HepG2 (cell line): ENCODE measurements around the gene OSR1. TPM values are rescaled to one million over a fixed set of nuclear protein-coding genes. Genes with fewer than 3 reads are reported as not detected.
A peak's percentile ranks its signal among the peaks of the same experiment; 100 is the strongest.

ENCODE experiments used
- AGO2 ChIP-seq: fragments of 200-400 bp; formaldehyde crosslinking; optimal IDR thresholded peaks from 2 replicates; pipeline ENCODE3; 2017; ENCODE audit warnings: mild to moderate bottlenecking, low read depth, low read length, moderate library complexity
- EHMT2 ChIP-seq: fragments of 200-600 bp; sonication (generic); IDR thresholded peaks from 2 replicates; pipeline ENCODE4 v1.7.0; 2017; ENCODE audit warnings: antibody characterized with exemption, low read depth, low read length, borderline replicate concordance
- ERF ChIP-seq: IDR thresholded peaks from 2 replicates; pipeline ENCODE4 v1.6.1; 2018; ENCODE audit warnings: missing biosample characterization, missing genetic modification reagents
- FOXA1 ChIP-seq, 2 experiments: fragments of 450-650 bp in 1 of 2; sonication (generic) in 1 of 2; formaldehyde crosslinking in 1 of 2; IDR thresholded peaks; 2 replicates each; pipeline versions ENCODE4 v1.4.0 to v1.6.1; 2016 to 2020; ENCODE audit warnings: missing genetic modification reagents in 1 of 2
- GZF1 ChIP-seq: sonication (generic); formaldehyde crosslinking; IDR thresholded peaks from 2 replicates; pipeline ENCODE4 v1.5.1; 2020; ENCODE audit warnings: mild to moderate bottlenecking, missing genetic modification reagents
- HNRNPH1 ChIP-seq: fragments of 200-400 bp; formaldehyde crosslinking; optimal IDR thresholded peaks from 2 replicates; pipeline ENCODE3; 2017; ENCODE audit warnings: mild to moderate bottlenecking, low read depth, low read length
- KDM3A ChIP-seq: IDR thresholded peaks from 2 replicates; pipeline ENCODE4 v1.6.1; 2018; ENCODE audit warnings: low read depth, missing compliant biosample characterization
- NCOA1 ChIP-seq: sonication (generic); formaldehyde crosslinking; IDR thresholded peaks from 2 replicates; pipeline ENCODE4 v1.9.0; 2021; ENCODE audit warnings: missing genetic modification reagents
- PCBP1 ChIP-seq: fragments of 200-400 bp; formaldehyde crosslinking; IDR thresholded peaks from 2 replicates; pipeline ENCODE4 v1.6.1; 2017; ENCODE audit warnings: mild to moderate bottlenecking, low read depth, low read length, borderline replicate concordance
- PHF21A ChIP-seq: sonication (generic); formaldehyde crosslinking; IDR thresholded peaks from 2 replicates; pipeline ENCODE4 v1.5.0; 2020; ENCODE audit warnings: mild to moderate bottlenecking, missing genetic modification reagents
- SRSF1 ChIP-seq: fragments of 200-400 bp; formaldehyde crosslinking; optimal IDR thresholded peaks from 2 replicates; pipeline ENCODE3; 2017; ENCODE audit warnings: mild to moderate bottlenecking, low read depth, low read length, moderate library complexity
- ZBTB40 ChIP-seq, 2 experiments: fragments of 450-650 bp in 1 of 2; sonication (generic) in 1 of 2; formaldehyde crosslinking in 1 of 2; IDR thresholded peaks; 2 replicates each; pipeline versions ENCODE4 v1.6.1 to v1.8.0; 2016 to 2022; ENCODE audit warnings: antibody characterized with exemption in 1 of 2, mild to moderate bottlenecking in 1 of 2, missing genetic modification reagents in 1 of 2
- ZFP91 ChIP-seq: sonication (generic); formaldehyde crosslinking; IDR thresholded peaks from 2 replicates; pipeline ENCODE4 v1.9.0; 2022; ENCODE audit warnings: missing genetic modification reagents, mild to moderate bottlenecking, borderline replicate concordance
- ZNF232 ChIP-seq: sonication (generic); formaldehyde crosslinking; IDR thresholded peaks from 2 replicates; pipeline ENCODE4 v1.4.0; 2020; ENCODE audit warnings: missing genetic modification reagents, borderline replicate concordance
- ZNF792 ChIP-seq: IDR thresholded peaks from 2 replicates; pipeline ENCODE4 v1.6.1; 2016
- ZNF891 ChIP-seq: sonication (generic); formaldehyde crosslinking; IDR thresholded peaks from 2 replicates; pipeline ENCODE4 v1.5.0; 2020; ENCODE audit warnings: mild to moderate bottlenecking, missing genetic modification reagents
- ZSCAN12 ChIP-seq: sonication (generic); formaldehyde crosslinking; IDR thresholded peaks from 2 replicates; pipeline ENCODE4 v1.9.0; 2021; ENCODE audit warnings: mild to moderate bottlenecking, missing genetic modification reagents
- ZSCAN25 ChIP-seq: sonication (generic); formaldehyde crosslinking; IDR thresholded peaks from 2 replicates; pipeline ENCODE4 v1.8.0; 2022; ENCODE audit warnings: mild to moderate bottlenecking, missing genetic modification reagents
- polyA plus RNA-seq, 8 experiments: library from polyadenylated mRNA; depleted of rRNA in 3 of 8; stranded (reverse) in 7 of 8; unstranded in 1 of 8; fragments of >200 nt; fragmentation: Illumina TruSeq in 4 of 8; extraction: Trizol in 4 of 8; gene quantifications; 2 replicates each; pipeline versions ENCODE4 v1.2.1 to v1.2.3, GENCODE V29; 2011 to 2016; ENCODE audit warnings: low read depth in 4 of 8, missing spikeins in 1 of 8, mixed read lengths in 1 of 8; ENCODE audit not compliant: insufficient read depth in 1 of 8
- total RNA-seq, 5 experiments: library from RNA; depleted of rRNA; stranded (reverse); fragments of >200 nt; fragmentation: Illumina TruSeq; extraction: Trizol; gene quantifications; 2 replicates each; pipeline ENCODE4 v1.2.3, GENCODE V29; 2016; ENCODE audit warnings: low read depth in 1 of 5

The OSR1 gene
- total and polyA plus RNA-seq, 2 of the 13 experiments (the other 11 are each of a cell fraction or from before 2014, with no cell fraction given): 0.63 to 1.1 TPM

- TF ChIP-seq ZFP91 (CRISPR knock-in tag) (peak; percentile 22; the same call in 1 of the 2 replicates), FOXA1 (IDR thresholded peaks at IDR 0.05) (no peak), FOXA1 (CRISPR knock-in tag; IDR thresholded peaks at IDR 0.05) (no peak), ERF (CRISPR knock-in tag) (no peak), EHMT2 (no peak), KDM3A (CRISPR knock-in tag) (0 out of 2 replicates have a peak, but pooled peaks have one; percentile 44), HNRNPH1 (no peak), SRSF1 (peak; percentile 60), ZBTB40 (IDR thresholded peaks at IDR 0.05) (no peak), ZBTB40 (CRISPR knock-in tag; IDR thresholded peaks at IDR 0.05) (peak; percentile 15; the same call in 1 of the 2 replicates), ZSCAN25 (0 out of 2 replicates have a peak, but pooled peaks have one; percentile 53), GZF1 (CRISPR knock-in tag) (0 out of 2 replicates have a peak, but pooled peaks have one; percentile 39), ZNF232 (CRISPR knock-in tag) (peak; percentile 61; the same call in 1 of the 2 replicates), PHF21A (CRISPR knock-in tag) (0 out of 2 replicates have a peak, but pooled peaks have one; percentile 47), ZNF891 (peak; percentile 50; the same call in 1 of the 2 replicates), ZNF792 (0 out of 2 replicates have a peak, but pooled peaks have one; percentile 20), PCBP1 (no peak), ZSCAN12 (0 out of 2 replicates have a peak, but pooled peaks have one; percentile 64), AGO2 (no peak), NCOA1 (CRISPR knock-in tag) (0 out of 2 replicates have a peak, but pooled peaks have one; percentile 7)
Measured at GRCh38 chr2:19358242-19359020, at the start of gene OSR1 (continued).
